ENCODE results near the gene NTHL1. TPM values are rescaled to one million over a fixed set of nuclear protein-coding genes. Genes with fewer than 3 reads are reported as not detected.

The NTHL1 gene
- total RNA-seq, 2 donors from 2014 or later, result 16.4 to 24.9 TPM

- H3K4me1 ChIP-seq (replicated peaks), result peaks cover 9% of the 10 kb centered on the region
- 90% methylated on average over 21 of the region's 21 CpGs for WGBS
- H3K9me3 ChIP-seq, result no peaks in the 10 kb centered on the region
- no peaks in the 10 kb centered on the region for H3K36me3 ChIP-seq
- TF ChIP-seq POLR2A (IDR thresholded peaks at IDR 0.05) (no peak), CTCF (IDR thresholded peaks at IDR 0.05) (no peak), POLR2AphosphoS5 (IDR thresholded peaks at IDR 0.05) (no peak)
- peak overlapping the region in 1 of 2 donors; percentile 66 for H3K27ac ChIP-seq
- DNase-seq (ENCODE audit: low spot score), result no peak
- H3K27me3 ChIP-seq (replicated peaks; ENCODE audit: insufficient read depth), result no peaks in the 10 kb centered on the region
- no peak overlapping the region for H3K4me3 ChIP-seq
- intact Hi-C loops (cut with DNase I), result no loop called here
Observed at GRCh38 chr16:2045965-2046892, 1.4 kb downstream of the NTHL1 start.

GRCh38 chr16:2044541-2044940 is 3.1 kb downstream of the NTHL1 start:
- DNase-seq (ENCODE audit: low spot score), result no peak
- Histone ChIP-seq H3K9me3 (no peaks in the 10 kb centered on the region), H3K4me1 (replicated peaks) (peaks cover 22% of the 10 kb centered on the region), H3K27me3 (replicated peaks; ENCODE audit: insufficient read depth) (no peaks in the 10 kb centered on the region), H3K4me3 (no peak overlapping the region), H3K36me3 (no peaks in the 10 kb centered on the region), H3K27ac (no peak overlapping the region)
- intact Hi-C loops (cut with DNase I), result no loop called here
- no peak for TF ChIP-seq CTCF (IDR thresholded peaks at IDR 0.05)
- 91% methylated on average over 14 of the region's 22 CpGs for WGBS

GRCh38 chr16:2043667-2044451 is 3.8 kb downstream of the NTHL1 start:
- no peak overlapping the region for H3K27ac ChIP-seq
- H3K4me3 ChIP-seq, result no peak overlapping the region
- H3K27me3 ChIP-seq (replicated peaks; ENCODE audit: insufficient read depth), result no peaks in the 10 kb centered on the region
- intact Hi-C loops (cut with DNase I), result no loop called here
- 71% methylated on average over 19 of the region's 26 CpGs for WGBS
- no peak for DNase-seq (ENCODE audit: low spot score)
- no peaks in the 10 kb centered on the region for H3K36me3 ChIP-seq
- peaks cover 23% of the 10 kb centered on the region for H3K4me1 ChIP-seq (replicated peaks)
- no peaks in the 10 kb centered on the region for H3K9me3 ChIP-seq
- no peak for TF ChIP-seq POLR2AphosphoS5 (IDR thresholded peaks at IDR 0.05)
- no peak for TF ChIP-seq CTCF (IDR thresholded peaks at IDR 0.05)
- TF ChIP-seq POLR2A (IDR thresholded peaks at IDR 0.05), result no peak

GRCh38 chr16:2042986-2043666 is 4.5 kb downstream of the NTHL1 start:
- WGBS, result 85% methylated on average over 11 of the region's 11 CpGs
- H3K4me1 ChIP-seq (replicated peaks), result peaks cover 22% of the 10 kb centered on the region
- DNase-seq (ENCODE audit: low spot score), result no peak

More at GRCh38 chr16:2042986-2043666, 4.5 kb downstream of the NTHL1 start:
- no peak overlapping the region for H3K27ac ChIP-seq
- no peaks in the 10 kb centered on the region for H3K27me3 ChIP-seq (replicated peaks; ENCODE audit: insufficient read depth)
- H3K9me3 ChIP-seq, result no peaks in the 10 kb centered on the region
- no peak for TF ChIP-seq POLR2AphosphoS5 (IDR thresholded peaks at IDR 0.05)
- TF ChIP-seq POLR2A (IDR thresholded peaks at IDR 0.05), result no peak
- TF ChIP-seq CTCF (IDR thresholded peaks at IDR 0.05), result no peak
- H3K36me3 ChIP-seq, result no peaks in the 10 kb centered on the region
- intact Hi-C loops (cut with DNase I), result no loop called here
- no peak overlapping the region for H3K4me3 ChIP-seq
